Left kidney (tissue), 2 donors: ENCODE data around the gene NT5C1B. TPM values are rescaled to one million over a fixed set of nuclear protein-coding genes. Genes with fewer than 3 reads are reported as not detected.

ENCODE experiments used
- DNase-seq: peaks from one replicate; pipeline ENCODE4 v3.0.0-alpha.2; 2013
- polyA plus RNA-seq: library from polyadenylated mRNA; unstranded; fragments of 120-200 nt; gene quantifications from one replicate; pipeline ENCODE4 v1.2.1, GENCODE V29; 2013; ENCODE audit not compliant: insufficient read length

The NT5C1B gene
- polyA plus RNA-seq, 1 donor, result 1.5 TPM

- no peak for DNase-seq
These were observed 74.6 kb downstream of the NT5C1B start for GRCh38 chr2:18514526-18515461.

Other genes starting within 250 kb of the NT5C1B start
- gene RDH14, start 28.9 kb downstream of the NT5C1B start, polyA plus RNA-seq, result 38.9 TPM